Endothelial cell (in vitro differentiated cells): ENCODE data around the gene RNF224. TPM values are rescaled to one million over a fixed set of nuclear protein-coding genes. Genes with fewer than 3 reads are reported as not detected.

Source experiments
- DNase-seq: peaks from one replicate; pipeline ENCODE4 v3.0.0; 2021; ENCODE audit warnings: low spot score
- H3K27ac Mint-ChIP-seq: one replicate; pipeline ENCODE4 v1.8.0; 2021; ENCODE audit warnings: mixed read lengths, inconsistent platforms; ENCODE audit not compliant: unreplicated experiment
- H3K27me3 Mint-ChIP-seq: one replicate; pipeline ENCODE4 v1.8.0; 2021; ENCODE audit warnings: mild to moderate bottlenecking, moderate library complexity, mixed read lengths, inconsistent platforms; ENCODE audit not compliant: unreplicated experiment
- H3K36me3 Mint-ChIP-seq: one replicate; pipeline ENCODE4 v1.8.0; 2021; ENCODE audit warnings: mild to moderate bottlenecking, low read depth, mixed read lengths, inconsistent platforms; ENCODE audit not compliant: unreplicated experiment
- H3K4me1 Mint-ChIP-seq: one replicate; pipeline ENCODE4 v1.8.0; 2021; ENCODE audit warnings: mild to moderate bottlenecking, mixed read lengths, inconsistent platforms; ENCODE audit not compliant: unreplicated experiment
- H3K4me3 Mint-ChIP-seq: one replicate; pipeline ENCODE4 v1.8.0; 2021; ENCODE audit warnings: mild to moderate bottlenecking, mixed read lengths, inconsistent platforms; ENCODE audit not compliant: unreplicated experiment
- H3K9me3 Mint-ChIP-seq: one replicate; pipeline ENCODE4 v1.8.0; 2021; ENCODE audit warnings: mixed read lengths, inconsistent platforms; ENCODE audit not compliant: unreplicated experiment
- total RNA-seq: library from RNA; stranded (reverse); fragmentation: NEBNext Ultra II Directional; extraction: Animal tissue kit (Norgen Biotek cat#: 25700); gene quantifications from one replicate; pipeline ENCODE4 v1.2.1, GENCODE V29; 2021; ENCODE audit not compliant: unreplicated experiment
- TF ChIP-seq, protein P1 (sequence below): fragments of 200-600 bp; sonication (generic); IDR thresholded peaks from one replicate; pipeline ENCODE4 v1.5.0; 2021; ENCODE audit warnings: antibody characterized with exemption; ENCODE audit not compliant: unreplicated experiment

Gene RNF224
- total RNA-seq, 1 donor from 2014 or later, result not detected

DNA sequence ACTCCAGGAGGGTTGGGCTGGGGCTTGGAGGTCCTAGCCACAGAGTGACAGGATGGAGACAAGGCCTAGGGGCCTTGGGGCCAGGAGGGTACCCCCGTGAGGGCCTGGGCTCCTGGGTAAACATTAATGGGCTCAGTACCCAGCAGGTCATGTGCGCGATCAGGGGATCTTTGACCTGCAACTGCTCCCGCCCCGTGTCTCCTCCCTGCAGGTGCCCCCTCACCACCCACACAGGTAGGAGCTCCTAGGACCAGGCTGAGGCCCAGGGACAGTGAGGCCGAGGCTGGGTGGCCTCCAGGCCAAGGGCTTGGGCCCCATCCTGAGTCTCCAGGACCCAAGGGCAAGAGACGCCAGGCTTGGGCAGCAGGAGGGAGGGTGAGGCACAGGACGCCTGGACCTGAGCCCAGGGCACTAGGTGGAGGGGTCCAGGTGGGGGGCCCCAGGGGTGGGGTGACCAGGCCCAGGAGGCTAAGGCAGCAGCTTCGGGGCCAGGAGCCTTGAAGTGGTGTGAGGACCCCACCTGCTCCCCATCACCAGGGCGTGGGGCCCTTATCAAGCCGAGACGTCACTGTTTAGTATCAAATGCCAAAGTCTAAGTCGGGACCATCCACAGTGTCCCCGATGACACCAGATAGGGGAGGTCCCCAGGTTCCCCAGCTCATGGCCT lies 3.5 kb downstream of the RNF224 start, which contains the start of gene SLC34A3:
SLC34A3 (plus strand) TSS at position 197 of the 667 bp plus-strand sequence. CDS start 802 bp downstream, outside the sequence.
- no peaks in the 10 kb centered on the region for H3K4me1 Mint-ChIP-seq

DNA sequence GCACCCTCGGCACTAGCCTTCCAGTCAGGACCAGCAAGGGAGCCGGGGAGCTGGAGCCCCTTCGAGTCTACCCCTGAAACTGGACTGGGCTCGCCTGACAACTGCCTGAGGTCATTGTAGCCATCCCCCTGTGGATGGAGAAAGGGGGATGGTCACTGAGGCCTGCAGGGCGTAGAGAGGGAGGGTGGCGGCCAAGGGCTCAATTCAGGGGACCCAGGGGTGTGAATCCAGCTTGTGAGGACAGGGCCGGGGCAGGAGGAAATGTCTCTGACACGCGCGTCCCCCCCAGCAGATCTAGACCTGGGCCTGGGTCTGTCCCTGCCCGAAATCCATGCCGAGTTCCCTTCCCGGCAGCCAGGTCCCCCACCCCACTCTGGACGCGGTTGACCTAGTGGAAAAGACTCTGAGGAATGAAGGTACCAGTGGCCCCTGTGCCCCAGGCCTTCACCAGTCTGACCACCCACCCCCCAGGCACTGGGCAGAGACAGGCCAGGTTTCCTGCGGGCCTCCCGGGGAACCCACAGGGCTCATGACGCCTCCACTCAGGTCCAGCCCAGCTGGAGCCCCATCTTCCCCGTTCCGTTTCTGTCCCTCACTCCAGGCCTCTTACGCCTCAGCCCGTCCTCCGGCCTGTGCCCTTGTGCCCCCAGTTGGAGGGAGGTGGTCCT lies 4.2 kb downstream of the RNF224 start:
- TF ChIP-seq, protein P1, sequence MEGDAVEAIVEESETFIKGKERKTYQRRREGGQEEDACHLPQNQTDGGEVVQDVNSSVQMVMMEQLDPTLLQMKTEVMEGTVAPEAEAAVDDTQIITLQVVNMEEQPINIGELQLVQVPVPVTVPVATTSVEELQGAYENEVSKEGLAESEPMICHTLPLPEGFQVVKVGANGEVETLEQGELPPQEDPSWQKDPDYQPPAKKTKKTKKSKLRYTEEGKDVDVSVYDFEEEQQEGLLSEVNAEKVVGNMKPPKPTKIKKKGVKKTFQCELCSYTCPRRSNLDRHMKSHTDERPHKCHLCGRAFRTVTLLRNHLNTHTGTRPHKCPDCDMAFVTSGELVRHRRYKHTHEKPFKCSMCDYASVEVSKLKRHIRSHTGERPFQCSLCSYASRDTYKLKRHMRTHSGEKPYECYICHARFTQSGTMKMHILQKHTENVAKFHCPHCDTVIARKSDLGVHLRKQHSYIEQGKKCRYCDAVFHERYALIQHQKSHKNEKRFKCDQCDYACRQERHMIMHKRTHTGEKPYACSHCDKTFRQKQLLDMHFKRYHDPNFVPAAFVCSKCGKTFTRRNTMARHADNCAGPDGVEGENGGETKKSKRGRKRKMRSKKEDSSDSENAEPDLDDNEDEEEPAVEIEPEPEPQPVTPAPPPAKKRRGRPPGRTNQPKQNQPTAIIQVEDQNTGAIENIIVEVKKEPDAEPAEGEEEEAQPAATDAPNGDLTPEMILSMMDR, result no peak
- DNase-seq, result no peak
- no peaks in the 10 kb centered on the region for H3K36me3 Mint-ChIP-seq
- H3K27me3 Mint-ChIP-seq, result no peaks in the 10 kb centered on the region
- no peaks in the 10 kb centered on the region for H3K9me3 Mint-ChIP-seq
- no peaks in the 10 kb centered on the region for H3K4me1 Mint-ChIP-seq
- H3K4me3 Mint-ChIP-seq, result no peak overlapping the region
- H3K27ac Mint-ChIP-seq, result no peak overlapping the region

More for the DNA sequence above, 3.5 kb downstream of the RNF224 start, which contains the start of gene SLC34A3:
- TF ChIP-seq, protein P1, result no peak
- Mint-ChIP-seq H3K27me3 (peaks cover 4% of the 10 kb centered on the region), H3K36me3 (no peaks in the 10 kb centered on the region), H3K27ac (no peak within 1 kb of the TSS), H3K9me3 (no peaks in the 10 kb centered on the region), H3K4me3 (no peak within 1 kb of the TSS)
- no peak for DNase-seq

DNA sequence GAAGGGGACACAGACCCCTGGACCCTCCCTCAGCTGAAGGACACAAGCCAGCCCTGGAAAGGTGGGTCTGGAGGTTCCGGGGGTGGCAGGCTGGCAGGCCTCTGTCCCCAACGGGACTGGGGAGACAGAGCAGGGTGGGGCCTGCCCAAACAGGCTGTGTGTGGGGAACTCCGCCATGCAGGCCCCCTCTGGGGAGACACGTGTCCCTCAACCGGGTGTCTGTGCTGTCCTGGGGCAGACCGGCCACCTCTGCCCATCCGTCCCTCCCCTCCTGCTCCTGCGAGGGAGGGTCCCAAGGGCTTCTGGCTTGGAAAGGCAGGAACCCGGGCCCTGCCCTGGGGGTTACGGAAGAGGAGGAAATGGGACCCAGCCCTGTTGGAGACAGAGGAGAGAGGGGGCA lies 4.8 kb downstream of the RNF224 start:
- DNase-seq, result no peak
- H3K27ac Mint-ChIP-seq, result no peak overlapping the region
- H3K36me3 Mint-ChIP-seq, result no peaks in the 10 kb centered on the region
- no peaks in the 10 kb centered on the region for H3K9me3 Mint-ChIP-seq
- no peaks in the 10 kb centered on the region for H3K27me3 Mint-ChIP-seq
- TF ChIP-seq, protein P1, result no peak
- H3K4me1 Mint-ChIP-seq, result no peaks in the 10 kb centered on the region
- H3K4me3 Mint-ChIP-seq, result no peak overlapping the region

DNA sequence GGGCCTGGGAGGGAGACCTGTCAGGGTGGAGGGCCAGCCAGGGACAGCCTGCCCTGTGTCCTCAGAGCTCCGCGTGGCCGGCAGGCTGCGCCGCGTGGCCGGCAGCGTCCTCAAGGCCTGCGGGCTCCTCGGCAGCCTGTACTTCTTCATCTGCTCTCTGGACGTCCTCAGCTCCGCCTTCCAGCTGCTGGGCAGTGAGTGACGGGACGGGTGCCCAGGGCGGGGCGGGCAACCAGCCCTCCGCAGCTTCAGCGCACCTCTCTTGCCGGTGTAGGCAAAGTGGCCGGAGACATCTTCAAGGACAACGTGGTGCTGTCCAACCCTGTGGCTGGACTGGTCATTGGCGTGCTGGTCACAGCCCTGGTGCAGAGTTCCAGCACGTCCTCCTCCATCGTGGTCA lies 5.2 kb downstream of the RNF224 start:
- H3K4me3 Mint-ChIP-seq, result no peak overlapping the region
- H3K4me1 Mint-ChIP-seq, result no peaks in the 10 kb centered on the region
- no peak overlapping the region for H3K27ac Mint-ChIP-seq
- no peaks in the 10 kb centered on the region for H3K36me3 Mint-ChIP-seq
- TF ChIP-seq, protein P1, result no peak
- DNase-seq, result no peak
- no peaks in the 10 kb centered on the region for H3K27me3 Mint-ChIP-seq
- H3K9me3 Mint-ChIP-seq, result no peaks in the 10 kb centered on the region
